ENCODE data around the gene SLC24A4. TPM values are rescaled to one million over a fixed set of nuclear protein-coding genes. Genes with fewer than 3 reads are reported as not detected.

The SLC24A4 gene
- polyA plus RNA-seq, 1 donor (not counting 4 experiments of a cell fraction or from before 2014, with no cell fraction given), result 0.10 TPM

- Histone ChIP-seq H2AFZ (ENCODE audit: control insufficient read depth, low read length) (no peak overlapping the region), H3K9me1 (ENCODE audit: control insufficient read depth, extremely low read depth, insufficient read depth, low read length) (no peaks in the 10 kb centered on the region), H3K79me2 (ENCODE audit: control insufficient read depth, insufficient read depth, low read length) (peaks cover 8% of the 10 kb centered on the region), H3K4me2 (ENCODE audit: control insufficient read depth, extremely low read depth, insufficient read depth, low read depth, low read length) (no peak overlapping the region), H4K20me1 (ENCODE audit: control insufficient read depth, extremely low read depth, insufficient read depth, low read length) (no peaks in the 10 kb centered on the region), H3K27me3 (ENCODE audit: control insufficient read depth, extremely low read depth, insufficient read depth, low read length) (no peaks in the 10 kb centered on the region), H3K36me3 (ENCODE audit: control insufficient read depth in 2 of 2, extremely low read depth in 1 of 2, insufficient read depth in 2 of 2, low read length in 2 of 2) (no peaks in the 10 kb centered on the region), H3K4me3 (ENCODE audit: control insufficient read depth in 2 of 3, extremely low read depth in 1 of 3, insufficient read depth in 2 of 3, low read depth in 1 of 3, low read length in 3 of 3) (no peak overlapping the region), H3K9me3 (ENCODE audit: control insufficient read depth, low read depth, low read length) (no peaks in the 10 kb centered on the region), H3K9ac (ENCODE audit: control insufficient read depth, extremely low read depth, insufficient read depth, low read length) (no peak overlapping the region), H3K4me1 (ENCODE audit: control insufficient read depth, extremely low read depth, insufficient read depth, low read length) (no peaks in the 10 kb centered on the region), H3K27ac (ENCODE audit: control insufficient read depth, insufficient read depth, low read length) (no peak overlapping the region)
- TF ChIP-seq EZH2 (IDR thresholded peaks at IDR 0.05; ENCODE audit: low read length) (no peak), CTCF (optimal IDR thresholded peaks at IDR 0.05 in 1 of 3, IDR thresholded peaks at IDR 0.05 in 1 of 3, conservative IDR thresholded peaks at IDR 0.05 in 1 of 3; ENCODE audit: extremely low read depth in 1 of 3, insufficient read depth in 2 of 3, low read length in 3 of 3) (no peak)
- dilution Hi-C loops (cut with MboI; ENCODE audit: extremely low pct_ligation_motif_present, low sequenced_read_pairs), result no loop called here
- DNase-seq (ENCODE audit: low read depth, low spot score) (no peak), FAIRE-seq (no peak)
These were observed 201.7 kb downstream of the SLC24A4 start for GRCh38 chr14:92524602-92525185.

- dilution Hi-C loops (cut with MboI; ENCODE audit: extremely low pct_ligation_motif_present, low sequenced_read_pairs), result no loop called here
- no peaks in the 10 kb centered on the region for H3K9me1 ChIP-seq (ENCODE audit: control insufficient read depth, extremely low read depth, insufficient read depth, low read length)
- H2AFZ ChIP-seq (ENCODE audit: control insufficient read depth, low read length), result no peak overlapping the region
- no peaks in the 10 kb centered on the region for H3K9me3 ChIP-seq (ENCODE audit: control insufficient read depth, low read depth, low read length)
- TF ChIP-seq CTCF (optimal IDR thresholded peaks at IDR 0.05 in 1 of 3, IDR thresholded peaks at IDR 0.05 in 1 of 3, conservative IDR thresholded peaks at IDR 0.05 in 1 of 3; ENCODE audit: extremely low read depth in 1 of 3, insufficient read depth in 2 of 3, low read length in 3 of 3), result no peak
- TF ChIP-seq EZH2 (IDR thresholded peaks at IDR 0.05; ENCODE audit: low read length), result no peak
- peaks cover 8% of the 10 kb centered on the region for H3K79me2 ChIP-seq (ENCODE audit: control insufficient read depth, insufficient read depth, low read length)
- H4K20me1 ChIP-seq (ENCODE audit: control insufficient read depth, extremely low read depth, insufficient read depth, low read length), result no peaks in the 10 kb centered on the region
- no peaks in the 10 kb centered on the region for H3K27me3 ChIP-seq (ENCODE audit: control insufficient read depth, extremely low read depth, insufficient read depth, low read length)
- no peaks in the 10 kb centered on the region for H3K36me3 ChIP-seq (ENCODE audit: control insufficient read depth in 2 of 2, extremely low read depth in 1 of 2, insufficient read depth in 2 of 2, low read length in 2 of 2)
- no peak overlapping the region for H3K9ac ChIP-seq (ENCODE audit: control insufficient read depth, extremely low read depth, insufficient read depth, low read length)
- H3K4me2 ChIP-seq (ENCODE audit: control insufficient read depth, extremely low read depth, insufficient read depth, low read depth, low read length), result no peak overlapping the region
- H3K27ac ChIP-seq (ENCODE audit: control insufficient read depth, insufficient read depth, low read length), result no peak overlapping the region
- H3K4me3 ChIP-seq (ENCODE audit: control insufficient read depth in 2 of 3, extremely low read depth in 1 of 3, insufficient read depth in 2 of 3, low read depth in 1 of 3, low read length in 3 of 3), result no peak overlapping the region
- FAIRE-seq (no peak), DNase-seq (ENCODE audit: low read depth, low spot score) (no peak)
- H3K4me1 ChIP-seq (ENCODE audit: control insufficient read depth, extremely low read depth, insufficient read depth, low read length), result no peaks in the 10 kb centered on the region
These were observed 202.5 kb downstream of the SLC24A4 start for GRCh38 chr14:92525322-92526095.
